GM12878 (cell line): ENCODE results near the gene NEK7. TPM values are rescaled to one million over a fixed set of nuclear protein-coding genes. Genes with fewer than 3 reads are reported as not detected.

Experiments used
- ATAC-seq: fragments of 200-7000 bp; cut with Tn5 transposase; 3 replicates; pipeline ENCODE4 v1.9.1; 2020; ENCODE audit warnings: mild to moderate bottlenecking, moderate library complexity
- BruUV-seq: library from RNA; stranded (reverse); fragments of 400-500 nt; replicated peaks from 2 replicates; lab custom pipeline; 2021; lab: Mats Ljungman, UMichigan
- CTCF ChIA-PET: fragments of 300-600 bp; sonication (Branson Sonifier 250); formaldehyde crosslinking; extraction: SDS; loops from one replicate; lab custom pipeline; 2021; ENCODE audit warnings: inconsistent platforms; lab: Yijun Ruan, JAX
- POLR2A ChIA-PET: fragments of 350-600 bp; formaldehyde crosslinking; extraction: SDS; loops from one replicate; lab custom pipeline; 2021; ENCODE audit warnings: inconsistent platforms; lab: Charles Lee
- RAD21 ChIA-PET: fragments of 300-600 bp; sonication (Branson Sonifier 250); formaldehyde crosslinking; loops from one replicate; lab custom pipeline; 2023; ENCODE audit warnings: antibody characterized with exemption; ENCODE audit not compliant: unreplicated experiment; lab: Charles Lee
- SMC1A ChIA-PET: fragments of 300-600 bp; sonication (Branson Sonifier 250); formaldehyde crosslinking; loops from one replicate; lab custom pipeline; 2023; ENCODE audit not compliant: unreplicated experiment, uncharacterized antibody; lab: Charles Lee
- DNase-seq: peaks from one replicate; pipeline ENCODE4 v3.0.0-alpha.2; 2011; ENCODE audit warnings: low read depth, low spot score
- FAIRE-seq: peaks from 3 replicates; lab custom pipeline; 2011; peaks lifted over from hg19 to GRCh38; lab: Jason Lieb, UNC
- H2AFZ ChIP-seq: 2 replicates; pipeline ENCODE4 v1.6.0; 2011; ENCODE audit warnings: low read depth, low read length, control low read depth; ENCODE audit not compliant: control insufficient read depth
- H3K27ac ChIP-seq: 2 replicates; pipeline ENCODE4 v1.5.1; 2011; ENCODE audit warnings: control low read depth; ENCODE audit not compliant: control insufficient read depth, insufficient read depth
- H3K27me3 ChIP-seq, 2 experiments: replicated peaks in 1 of 2; 2 replicates each; pipeline versions ENCODE4 v1.6.0 to v1.6.1; 2011; ENCODE audit warnings: low read length in 1 of 2; ENCODE audit not compliant: control insufficient read depth in 2 of 2, insufficient read depth in 2 of 2
- H3K36me3 ChIP-seq, 2 experiments: 2 replicates each; pipeline ENCODE4 v1.5.1; 2011; ENCODE audit warnings: low read length in 1 of 2; ENCODE audit not compliant: control insufficient read depth in 2 of 2, insufficient read depth in 2 of 2
- H3K4me1 ChIP-seq: 2 replicates; pipeline ENCODE4 v1.6.1; 2011; ENCODE audit warnings: mild to moderate bottlenecking, low read length, moderate library complexity, mixed read lengths; ENCODE audit not compliant: control insufficient read depth, insufficient read depth
- H3K4me2 ChIP-seq: 2 replicates; pipeline ENCODE4 v1.6.0; 2011; ENCODE audit warnings: control low read depth; ENCODE audit not compliant: control insufficient read depth, insufficient read depth
- H3K4me3 ChIP-seq: fragments of 200-600 bp; sonication (generic); 2 replicates; pipeline ENCODE4 v1.5.1; 2016
- H3K79me2 ChIP-seq: 2 replicates; pipeline ENCODE4 v1.6.0; 2011; ENCODE audit warnings: low read length; ENCODE audit not compliant: control insufficient read depth, insufficient read depth
- H3K9ac ChIP-seq: 2 replicates; pipeline ENCODE4 v1.8.0; 2011; ENCODE audit warnings: low read length, control low read depth, mixed read lengths; ENCODE audit not compliant: control insufficient read depth, insufficient read depth
- H3K9me3 ChIP-seq: replicated peaks from 3 replicates; pipeline ENCODE4 v1.5.1; 2011; ENCODE audit warnings: mild to moderate bottlenecking, low read length; ENCODE audit not compliant: control insufficient read depth, insufficient read depth
- H4K20me1 ChIP-seq: 2 replicates; pipeline ENCODE4 v1.6.0; 2011; ENCODE audit not compliant: control insufficient read depth, insufficient read depth
- BCL11A ChIP-seq: IDR thresholded peaks from 2 replicates; pipeline ENCODE4 v1.6.1; 2011; ENCODE audit warnings: low read depth, low read length
- CEBPB ChIP-seq, 2 experiments: fragments of 150-350 bp in 1 of 2; IDR thresholded peaks; 2 replicates each; pipeline ENCODE4 v1.6.1; 2012 to 2014; ENCODE audit warnings: low read depth in 2 of 2, low read length in 2 of 2, borderline replicate concordance in 1 of 2, inconsistent platforms in 1 of 2
- CHD2 ChIP-seq: IDR thresholded peaks from 2 replicates; pipeline ENCODE4 v1.6.1; 2011; ENCODE audit warnings: low read depth, low read length, improper control_type of control experiment, borderline replicate concordance
- CREB1 ChIP-seq: IDR thresholded peaks from 2 replicates; pipeline ENCODE4 v1.6.1; 2012; ENCODE audit warnings: low read depth, mild to moderate bottlenecking, inconsistent platforms
- EP300 ChIP-seq, 2 experiments: fragments of 150-350 bp in 1 of 2; IDR thresholded peaks; 2 replicates each; pipeline ENCODE4 v1.6.1; 2011 to 2012; ENCODE audit warnings: low read depth in 2 of 2, low read length in 2 of 2, borderline replicate concordance in 1 of 2, improper control_type of control experiment in 1 of 2, inconsistent platforms in 1 of 2; ENCODE audit not compliant: control insufficient read depth in 1 of 2
- JUNB ChIP-seq: IDR thresholded peaks from 2 replicates; pipeline ENCODE4 v1.6.1; 2016; ENCODE audit warnings: antibody characterized with exemption, mild to moderate bottlenecking
- SMC3 ChIP-seq: IDR thresholded peaks from 2 replicates; pipeline ENCODE4 v1.6.1; 2011; ENCODE audit warnings: low read length, improper control_type of control experiment, borderline replicate concordance
- WGBS: methylation state at CpG from one replicate; pipeline ENCODE4 v1.1.6; 2016; ENCODE audit warnings: low lambda C conversion rate; ENCODE audit not compliant: insufficient replicate concordance, insufficient coverage; ENCODE audit errors: missing lambda C conversion rate; 5-methylcytosine and 5-hydroxymethylcytosine counted together
- in situ Hi-C: fragments of 300-500 bp; cut with MboI; formaldehyde crosslinking; loops from 9 replicates; pipeline ENCODE4 v1.14.3; 2018; ENCODE audit warnings: mixed read lengths
- intact Hi-C: fragments of 100-400 bp; cut with micrococcal nuclease; formaldehyde crosslinking; loops from one replicate; pipeline ENCODE4 v1.14.2; 2022; ENCODE audit not compliant: unreplicated experiment
- polyA plus RNA-seq, 11 experiments: library from polyadenylated mRNA; depleted of rRNA in 4 of 11; unstranded in 6 of 11; stranded (reverse) in 5 of 11; fragments of >200 nt; fragmentation: Nextera tagmentation in 4 of 11; fragmentation: Illumina TruSeq in 1 of 11; extraction: Ambion mirVana in 4 of 11; extraction: Trizol in 1 of 11; gene quantifications; 1 replicate in 1 of 11; 2 replicates in 10 of 11; pipeline versions ENCODE4 v1.2.1 to v1.2.3, GENCODE V29; 2011 to 2016; ENCODE audit warnings: inconsistent platforms in 2 of 11, missing spikeins in 2 of 11, low read depth in 1 of 11
- total RNA-seq, 4 experiments: library from RNA; depleted of rRNA in 3 of 4; stranded (reverse); fragments of >200 nt in 3 of 4; fragmentation: Illumina TruSeq in 1 of 4; extraction: Trizol in 1 of 4; gene quantifications; 2 replicates each; pipeline versions ENCODE4 v1.2.1 to v1.2.3, GENCODE V29; 2013 to 2021
- TF ChIP-seq, protein P1 (sequence below): IDR thresholded peaks from 2 replicates; pipeline ENCODE4 v1.6.1; 2012; ENCODE audit warnings: mild to moderate bottlenecking, low read depth, low read length
- TF ChIP-seq, protein P2 (sequence below): fragments of 150-350 bp; IDR thresholded peaks from 2 replicates; pipeline ENCODE4 v1.6.1; 2016; ENCODE audit warnings: low read depth, low read length
- TF ChIP-seq, protein P3 (sequence below): IDR thresholded peaks from 2 replicates; pipeline ENCODE4 v1.6.1; 2011; ENCODE audit warnings: borderline replicate concordance, low read depth, mild to moderate bottlenecking, moderate library complexity, mixed read lengths, low read length; ENCODE audit not compliant: insufficient read depth; ENCODE audit errors: extremely low read length
- TF ChIP-seq, protein P4 (sequence below): IDR thresholded peaks from 2 replicates; pipeline ENCODE4 v1.6.1; 2011; ENCODE audit warnings: low read depth, mild to moderate bottlenecking, low read length, moderate library complexity, borderline replicate concordance; ENCODE audit errors: extremely low read depth
- TF ChIP-seq, protein P5 (sequence below): IDR thresholded peaks from 2 replicates; pipeline ENCODE4 v1.6.1; 2012; ENCODE audit warnings: low read depth, low read length, improper control_type of control experiment

NEK7 gene
- total and polyA plus RNA-seq, 10 of the 15 experiments (the other 5 are each of a cell fraction or from before 2014, with no cell fraction given), result 9.4 to 77.7 (median 24.0) TPM

DNA sequence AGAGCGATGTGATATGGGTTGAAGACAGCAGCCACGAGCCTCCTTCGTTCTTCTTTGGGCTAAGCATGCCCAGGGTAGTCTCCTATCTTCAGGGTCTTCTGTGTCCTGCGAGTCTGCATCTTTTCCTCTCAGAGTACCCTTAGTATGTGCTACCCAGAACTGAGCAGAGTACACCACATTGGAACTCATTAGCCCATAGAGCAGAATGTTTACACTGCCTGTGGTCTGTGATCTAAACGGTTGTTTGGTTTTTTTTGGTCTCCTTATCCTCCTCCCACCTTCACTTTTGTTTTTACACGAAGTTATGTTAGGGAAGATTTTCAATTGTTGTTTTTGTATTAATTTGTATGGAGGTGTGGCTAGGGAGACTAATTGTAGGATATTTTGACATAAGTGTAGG is 126.4 kb downstream of the NEK7 start (continued):
- TF ChIP-seq, protein P1, sequence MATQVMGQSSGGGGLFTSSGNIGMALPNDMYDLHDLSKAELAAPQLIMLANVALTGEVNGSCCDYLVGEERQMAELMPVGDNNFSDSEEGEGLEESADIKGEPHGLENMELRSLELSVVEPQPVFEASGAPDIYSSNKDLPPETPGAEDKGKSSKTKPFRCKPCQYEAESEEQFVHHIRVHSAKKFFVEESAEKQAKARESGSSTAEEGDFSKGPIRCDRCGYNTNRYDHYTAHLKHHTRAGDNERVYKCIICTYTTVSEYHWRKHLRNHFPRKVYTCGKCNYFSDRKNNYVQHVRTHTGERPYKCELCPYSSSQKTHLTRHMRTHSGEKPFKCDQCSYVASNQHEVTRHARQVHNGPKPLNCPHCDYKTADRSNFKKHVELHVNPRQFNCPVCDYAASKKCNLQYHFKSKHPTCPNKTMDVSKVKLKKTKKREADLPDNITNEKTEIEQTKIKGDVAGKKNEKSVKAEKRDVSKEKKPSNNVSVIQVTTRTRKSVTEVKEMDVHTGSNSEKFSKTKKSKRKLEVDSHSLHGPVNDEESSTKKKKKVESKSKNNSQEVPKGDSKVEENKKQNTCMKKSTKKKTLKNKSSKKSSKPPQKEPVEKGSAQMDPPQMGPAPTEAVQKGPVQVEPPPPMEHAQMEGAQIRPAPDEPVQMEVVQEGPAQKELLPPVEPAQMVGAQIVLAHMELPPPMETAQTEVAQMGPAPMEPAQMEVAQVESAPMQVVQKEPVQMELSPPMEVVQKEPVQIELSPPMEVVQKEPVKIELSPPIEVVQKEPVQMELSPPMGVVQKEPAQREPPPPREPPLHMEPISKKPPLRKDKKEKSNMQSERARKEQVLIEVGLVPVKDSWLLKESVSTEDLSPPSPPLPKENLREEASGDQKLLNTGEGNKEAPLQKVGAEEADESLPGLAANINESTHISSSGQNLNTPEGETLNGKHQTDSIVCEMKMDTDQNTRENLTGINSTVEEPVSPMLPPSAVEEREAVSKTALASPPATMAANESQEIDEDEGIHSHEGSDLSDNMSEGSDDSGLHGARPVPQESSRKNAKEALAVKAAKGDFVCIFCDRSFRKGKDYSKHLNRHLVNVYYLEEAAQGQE, result no peak
- TF ChIP-seq CEBPB (IDR thresholded peaks at IDR 0.05; ENCODE audit: borderline replicate concordance in 1 of 2, low read depth in 2 of 2, low read length in 2 of 2), result no peak
- TF ChIP-seq CREB1, result no peak

DNA sequence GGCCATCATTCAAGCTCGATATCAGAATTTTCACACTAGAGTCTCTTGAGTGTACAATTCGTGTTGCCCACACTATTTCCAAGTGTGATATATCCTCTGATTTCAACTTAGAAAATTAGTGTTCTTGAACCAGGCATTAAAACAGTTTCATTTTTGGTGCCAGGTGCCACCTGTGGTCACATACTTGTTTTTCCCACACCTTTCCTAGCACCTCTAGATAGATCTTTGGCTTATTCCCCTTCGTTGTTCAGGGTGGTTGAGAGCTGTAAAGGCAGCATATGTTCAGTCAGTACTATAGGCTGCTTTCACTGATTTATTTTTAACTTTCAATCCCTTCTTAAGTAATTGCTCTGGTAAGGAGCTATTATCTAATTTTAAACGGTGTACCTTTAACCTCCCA is 131.1 kb downstream of the NEK7 start:
- no peak for DNase-seq
- FAIRE-seq, result no peak
- BruUV-seq, result no TSS peak
- H3K9ac ChIP-seq, result no peak overlapping the region
- SMC1A ChIA-PET, result interaction anchor here (0.8 to 3.2 kb wide), 7 partner anchors 11 to 114 kb away, joined by 3 to 7 read pairs (median 3); no protein-coding TSS in a partner anchor
- 98% methylated on average over 4 of the region's 4 CpGs for WGBS
- no peaks in the 10 kb centered on the region for H3K79me2 ChIP-seq
- no peaks in the 10 kb centered on the region for H4K20me1 ChIP-seq
- TF ChIP-seq, protein P2, sequence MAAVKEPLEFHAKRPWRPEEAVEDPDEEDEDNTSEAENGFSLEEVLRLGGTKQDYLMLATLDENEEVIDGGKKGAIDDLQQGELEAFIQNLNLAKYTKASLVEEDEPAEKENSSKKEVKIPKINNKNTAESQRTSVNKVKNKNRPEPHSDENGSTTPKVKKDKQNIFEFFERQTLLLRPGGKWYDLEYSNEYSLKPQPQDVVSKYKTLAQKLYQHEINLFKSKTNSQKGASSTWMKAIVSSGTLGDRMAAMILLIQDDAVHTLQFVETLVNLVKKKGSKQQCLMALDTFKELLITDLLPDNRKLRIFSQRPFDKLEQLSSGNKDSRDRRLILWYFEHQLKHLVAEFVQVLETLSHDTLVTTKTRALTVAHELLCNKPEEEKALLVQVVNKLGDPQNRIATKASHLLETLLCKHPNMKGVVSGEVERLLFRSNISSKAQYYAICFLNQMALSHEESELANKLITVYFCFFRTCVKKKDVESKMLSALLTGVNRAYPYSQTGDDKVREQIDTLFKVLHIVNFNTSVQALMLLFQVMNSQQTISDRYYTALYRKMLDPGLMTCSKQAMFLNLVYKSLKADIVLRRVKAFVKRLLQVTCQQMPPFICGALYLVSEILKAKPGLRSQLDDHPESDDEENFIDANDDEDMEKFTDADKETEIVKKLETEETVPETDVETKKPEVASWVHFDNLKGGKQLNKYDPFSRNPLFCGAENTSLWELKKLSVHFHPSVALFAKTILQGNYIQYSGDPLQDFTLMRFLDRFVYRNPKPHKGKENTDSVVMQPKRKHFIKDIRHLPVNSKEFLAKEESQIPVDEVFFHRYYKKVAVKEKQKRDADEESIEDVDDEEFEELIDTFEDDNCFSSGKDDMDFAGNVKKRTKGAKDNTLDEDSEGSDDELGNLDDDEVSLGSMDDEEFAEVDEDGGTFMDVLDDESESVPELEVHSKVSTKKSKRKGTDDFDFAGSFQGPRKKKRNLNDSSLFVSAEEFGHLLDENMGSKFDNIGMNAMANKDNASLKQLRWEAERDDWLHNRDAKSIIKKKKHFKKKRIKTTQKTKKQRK, result no peak
- no peak for TF ChIP-seq SMC3
- no peak for TF ChIP-seq CHD2
- TF ChIP-seq, protein P3, sequence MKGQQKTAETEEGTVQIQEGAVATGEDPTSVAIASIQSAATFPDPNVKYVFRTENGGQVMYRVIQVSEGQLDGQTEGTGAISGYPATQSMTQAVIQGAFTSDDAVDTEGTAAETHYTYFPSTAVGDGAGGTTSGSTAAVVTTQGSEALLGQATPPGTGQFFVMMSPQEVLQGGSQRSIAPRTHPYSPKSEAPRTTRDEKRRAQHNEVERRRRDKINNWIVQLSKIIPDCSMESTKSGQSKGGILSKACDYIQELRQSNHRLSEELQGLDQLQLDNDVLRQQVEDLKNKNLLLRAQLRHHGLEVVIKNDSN, result no peak
- TF ChIP-seq, protein P4, sequence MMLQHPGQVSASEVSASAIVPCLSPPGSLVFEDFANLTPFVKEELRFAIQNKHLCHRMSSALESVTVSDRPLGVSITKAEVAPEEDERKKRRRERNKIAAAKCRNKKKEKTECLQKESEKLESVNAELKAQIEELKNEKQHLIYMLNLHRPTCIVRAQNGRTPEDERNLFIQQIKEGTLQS, result no peak
- TF ChIP-seq EP300 (IDR thresholded peaks at IDR 0.05; ENCODE audit: borderline replicate concordance in 1 of 2, control insufficient read depth in 1 of 2, low read depth in 2 of 2, low read length in 2 of 2), result no peak
- TF ChIP-seq JUNB, result no peak
- TF ChIP-seq, protein P5, sequence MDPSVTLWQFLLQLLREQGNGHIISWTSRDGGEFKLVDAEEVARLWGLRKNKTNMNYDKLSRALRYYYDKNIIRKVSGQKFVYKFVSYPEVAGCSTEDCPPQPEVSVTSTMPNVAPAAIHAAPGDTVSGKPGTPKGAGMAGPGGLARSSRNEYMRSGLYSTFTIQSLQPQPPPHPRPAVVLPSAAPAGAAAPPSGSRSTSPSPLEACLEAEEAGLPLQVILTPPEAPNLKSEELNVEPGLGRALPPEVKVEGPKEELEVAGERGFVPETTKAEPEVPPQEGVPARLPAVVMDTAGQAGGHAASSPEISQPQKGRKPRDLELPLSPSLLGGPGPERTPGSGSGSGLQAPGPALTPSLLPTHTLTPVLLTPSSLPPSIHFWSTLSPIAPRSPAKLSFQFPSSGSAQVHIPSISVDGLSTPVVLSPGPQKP, result no peak
- no peak for TF ChIP-seq BCL11A
- TF ChIP-seq, all 136 proteins: peak for 0
- Histone ChIP-seq H3K4me1 (no peaks in the 10 kb centered on the region), H3K36me3 (no peaks in the 10 kb centered on the region; a peak in 1 of 4 replicates), H2AFZ (no peak overlapping the region), H3K9me3 (no peaks in the 10 kb centered on the region), H3K4me3 (no peak overlapping the region), H3K4me2 (no peak overlapping the region), H3K27ac (no peak overlapping the region), H3K27me3 (no peaks in the 10 kb centered on the region)
- RAD21 ChIA-PET, result no interaction called here
- intact Hi-C loops, result no loop called here
- POLR2A ChIA-PET, result no interaction called here
- CTCF ChIA-PET, result interaction anchor here (0.6 to 1.9 kb wide), 3 partner anchors 10 to 418 kb away, joined by 3 to 5 read pairs (median 4); no protein-coding TSS in a partner anchor
- in situ Hi-C loops, result no loop called here
- ATAC-seq, result no peak
